HPDE6-E6E7 (cell line): ENCODE measurements around the gene CACNG1.
"Not testable (repeated sequence)": the region's sequence is repeated elsewhere in the genome, so short reads cannot be mapped to it uniquely, and the experiment has no call there.

Experiments
- DNase-seq: peaks from one replicate; pipeline ENCODE4 v3.0.0; 2011; ENCODE audit warnings: missing footprints; ENCODE audit errors: extremely low spot score

CACNG1 gene

DNA sequence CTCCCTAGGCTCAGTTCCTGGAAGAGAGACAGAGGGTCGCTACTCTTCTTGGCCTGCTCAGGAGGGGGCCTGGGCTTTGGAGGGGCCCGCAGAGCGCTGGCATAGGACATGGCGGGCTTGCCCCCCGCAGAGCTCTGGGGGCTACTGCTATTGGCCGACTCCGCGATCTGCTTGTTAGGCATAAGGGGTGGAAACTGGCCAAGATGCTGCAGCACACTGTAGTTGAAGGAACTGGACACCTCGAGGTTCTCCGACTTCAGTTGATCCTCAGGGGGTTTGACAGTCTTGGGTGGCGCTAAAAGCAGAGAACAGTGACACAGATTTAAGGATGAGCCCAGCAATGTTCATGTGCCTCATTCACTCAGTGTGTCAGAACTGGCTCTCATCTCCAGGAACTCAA, 33.9 kb downstream of the CACNG1 start:
- DNase-seq, result no peak

DNA sequence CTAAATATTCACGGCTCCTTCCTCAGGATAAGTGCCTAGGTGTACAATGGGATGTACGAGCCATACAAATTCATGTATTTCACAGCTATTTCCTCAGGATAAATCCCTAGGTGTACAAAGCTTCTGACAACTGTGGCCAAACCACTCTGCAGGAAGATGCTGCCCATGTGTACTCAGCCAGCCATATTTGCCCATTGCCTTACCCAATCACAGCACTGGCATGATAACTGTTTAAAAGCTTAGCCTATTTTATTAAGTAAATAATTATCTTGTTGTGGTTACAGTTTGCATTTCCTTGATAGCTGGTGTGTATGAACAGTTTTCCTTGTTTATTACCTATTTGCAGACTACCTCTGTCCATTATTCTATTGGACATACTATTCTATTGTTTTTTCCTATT, 35.1 kb downstream of the CACNG1 start:
- no peak for DNase-seq

DNA sequence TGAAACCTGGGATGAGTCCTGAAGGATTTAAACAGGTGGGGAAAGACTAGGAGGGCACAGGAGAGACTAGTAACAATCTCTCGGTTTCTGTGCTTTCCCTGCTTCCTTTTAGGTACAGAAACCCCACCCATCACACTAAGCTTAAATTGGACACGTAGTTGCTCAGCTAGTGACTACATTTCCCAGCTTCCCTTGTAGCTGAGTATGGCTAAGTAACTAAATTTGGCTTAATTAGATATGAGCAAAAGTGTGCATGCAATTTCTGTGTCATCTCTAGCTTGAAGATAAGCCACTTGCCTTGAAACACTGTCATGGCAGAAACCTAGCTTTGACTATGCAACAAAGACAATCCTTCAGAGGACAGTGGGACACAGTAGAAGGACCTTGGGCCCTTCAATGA, 36.5 kb downstream of the CACNG1 start:
- DNase-seq, result no peak

DNA sequence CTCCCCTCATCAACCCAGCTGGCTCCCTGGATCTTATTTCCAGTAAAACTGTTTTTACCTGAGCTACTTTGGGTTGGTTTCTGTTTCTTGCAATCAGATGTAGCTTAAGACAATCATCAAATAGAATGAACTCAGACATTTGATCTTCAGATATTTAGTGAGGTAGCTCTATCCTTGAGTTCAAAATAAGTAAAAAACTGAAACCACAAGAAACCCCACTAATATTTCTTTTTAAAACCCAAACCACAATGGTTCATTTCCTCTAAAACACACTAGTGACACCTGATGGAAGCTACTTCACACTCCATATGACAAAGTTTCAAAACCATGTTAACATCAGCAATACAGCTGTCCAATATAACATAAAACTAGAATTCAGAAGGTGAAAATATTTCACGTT, 37.8 kb downstream of the CACNG1 start:
- DNase-seq, result no peak

DNA sequence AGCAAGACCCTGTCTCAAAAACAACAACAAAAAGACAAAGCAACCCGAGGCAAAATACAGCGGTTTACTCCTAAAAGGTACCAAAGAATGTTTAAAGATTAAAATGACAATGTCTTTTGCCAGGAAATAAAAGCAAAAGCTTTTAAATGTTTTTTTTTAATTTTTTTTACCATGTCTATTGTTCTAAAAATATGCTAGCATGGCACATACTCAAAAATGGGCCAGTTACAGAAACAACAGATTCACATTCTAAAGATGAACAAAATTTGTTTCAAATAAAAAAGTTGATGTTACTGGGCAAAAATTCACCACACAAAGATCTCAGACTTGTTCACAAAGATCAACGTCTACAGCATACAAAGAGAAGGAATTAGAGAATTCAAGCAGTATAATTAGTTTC, 41.1 kb downstream of the CACNG1 start:
- no peak for DNase-seq

DNA sequence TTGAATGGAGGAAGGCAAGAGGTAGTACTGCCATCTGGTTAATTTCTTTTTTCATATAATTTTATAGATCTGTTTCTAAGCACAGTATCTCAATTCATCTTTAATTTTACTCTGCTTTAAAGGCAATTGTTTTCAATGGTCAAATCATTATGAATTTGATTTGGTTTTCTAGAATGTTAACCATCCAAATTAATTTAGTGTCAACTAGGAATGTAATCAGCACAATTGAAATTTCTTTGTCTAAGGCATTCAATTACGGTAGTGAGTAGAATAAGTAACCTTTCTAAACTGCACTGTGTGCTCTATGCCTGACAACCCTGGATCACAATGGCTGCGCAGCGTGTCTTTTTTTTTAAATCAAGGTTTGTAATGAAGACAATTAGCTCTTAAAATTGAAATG, 44.3 kb downstream of the CACNG1 start:
- DNase-seq, result no peak

DNA sequence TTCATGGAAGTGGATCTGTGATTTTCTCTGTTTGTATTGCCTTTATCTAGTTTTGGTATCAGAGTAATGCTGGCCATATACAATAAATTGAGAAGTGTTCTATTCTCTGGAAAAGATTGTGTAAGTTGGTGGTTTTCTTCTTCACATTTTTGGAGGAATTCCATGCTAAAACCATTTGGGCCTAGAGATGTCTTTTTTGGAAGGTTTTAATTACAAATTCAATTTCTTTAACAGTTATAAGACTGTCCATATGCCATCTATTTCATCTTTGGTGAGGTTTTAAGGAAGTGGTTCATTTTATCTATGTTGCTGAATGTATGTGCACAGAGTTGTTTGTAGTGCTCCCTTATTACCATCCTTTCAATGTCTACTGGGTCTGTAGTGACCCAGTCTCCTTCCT, 46.0 kb downstream of the CACNG1 start:
- no peak for DNase-seq

DNA sequence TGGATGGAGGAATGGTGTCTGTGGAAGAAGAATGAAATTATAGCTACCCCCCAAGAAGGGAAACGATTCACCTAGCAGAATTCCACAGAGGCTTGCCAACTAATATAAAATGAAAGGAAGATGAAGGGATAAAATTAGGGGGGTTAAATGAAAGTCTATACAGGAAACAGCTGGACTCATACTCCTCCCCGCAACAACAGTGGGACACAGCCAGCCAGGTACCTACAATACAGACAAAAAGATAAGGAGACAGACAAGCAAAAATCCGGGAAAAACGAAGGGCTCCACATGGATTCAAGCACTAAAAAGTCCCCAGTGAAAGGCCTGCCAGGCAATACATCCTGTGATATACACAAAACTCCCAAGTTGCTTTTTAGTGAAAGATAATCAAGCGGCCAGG, 47.9 kb downstream of the CACNG1 start:
- DNase-seq, result no peak

DNA sequence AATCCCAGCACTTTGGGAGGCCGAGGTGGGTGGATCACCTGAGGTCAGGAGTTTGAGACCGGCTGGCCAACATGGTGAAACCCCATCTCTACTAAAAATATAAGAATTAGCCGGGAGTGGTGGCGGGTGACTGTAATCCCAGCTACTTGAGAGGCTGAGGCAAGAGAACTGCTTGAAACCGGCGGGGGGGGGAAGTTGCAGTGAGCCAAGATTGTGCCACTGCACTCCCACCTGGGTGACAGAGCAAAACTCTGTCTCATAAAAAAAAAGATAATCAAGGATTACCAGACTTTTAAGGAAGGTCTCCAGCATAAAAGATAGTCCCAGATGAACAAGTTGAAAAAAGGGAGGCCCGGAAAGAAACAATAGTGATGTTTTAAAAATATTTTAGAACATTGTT, 48.4 kb downstream of the CACNG1 start:
- not testable (repeated sequence) for DNase-seq

DNA sequence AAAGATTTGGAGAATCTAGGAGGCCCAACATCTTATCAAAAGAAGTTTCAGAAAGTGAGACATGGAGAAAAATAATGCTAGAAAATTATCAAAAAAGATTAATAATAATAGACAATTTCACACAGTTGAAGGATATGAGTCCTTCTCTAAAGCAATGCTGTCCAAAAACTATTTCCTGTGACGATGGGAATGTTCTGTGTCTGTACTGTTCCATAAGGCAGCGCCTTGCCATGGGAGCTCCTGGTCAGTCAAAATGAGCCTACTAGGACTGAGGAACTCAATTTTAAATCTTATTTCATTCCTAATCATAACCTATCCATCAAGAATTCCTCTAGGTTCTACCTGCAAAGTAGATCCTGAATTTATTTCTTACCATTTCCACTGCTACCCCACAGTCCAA, 49.0 kb downstream of the CACNG1 start:
- no peak for DNase-seq

DNA sequence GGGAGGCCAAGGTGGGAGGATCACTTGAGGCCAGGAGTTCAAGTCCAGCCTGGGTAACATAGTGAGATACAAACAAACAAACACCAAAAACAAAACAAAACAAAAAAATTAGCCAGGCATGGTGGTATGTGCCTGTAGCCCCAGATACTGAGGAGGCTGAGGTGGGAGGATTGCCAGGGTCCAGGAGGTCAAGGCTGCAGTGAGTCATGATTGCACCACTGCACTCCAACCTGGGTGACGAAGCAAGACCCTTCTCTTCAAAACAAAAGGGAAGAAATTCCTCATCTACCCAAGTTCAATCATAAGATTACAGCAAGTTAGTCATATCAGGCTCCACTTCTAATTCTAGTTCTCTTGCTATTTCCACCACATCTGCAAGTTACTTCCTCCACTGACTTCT, 50.9 kb downstream of the CACNG1 start:
- DNase-seq, result not testable (repeated sequence)

DNA sequence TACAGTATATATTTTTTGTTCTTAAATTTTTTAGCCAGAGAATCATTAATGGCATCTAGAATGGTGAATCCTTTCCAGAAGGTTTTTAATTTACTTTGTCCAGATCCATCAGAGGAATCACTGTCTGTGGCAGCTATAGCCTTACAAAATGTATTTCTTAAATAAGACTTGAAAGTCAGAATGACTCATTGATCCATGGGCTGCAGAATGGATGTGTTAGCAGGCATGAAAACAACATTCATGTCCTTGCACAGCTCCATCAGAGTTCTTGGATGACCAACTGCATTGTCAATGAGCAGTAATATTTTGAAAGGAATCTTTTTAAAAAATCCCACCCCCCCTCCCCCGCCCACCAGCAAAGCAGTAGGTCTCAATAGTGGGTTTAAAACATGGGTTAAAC, 51.4 kb downstream of the CACNG1 start:
- DNase-seq, result no peak

DNA sequence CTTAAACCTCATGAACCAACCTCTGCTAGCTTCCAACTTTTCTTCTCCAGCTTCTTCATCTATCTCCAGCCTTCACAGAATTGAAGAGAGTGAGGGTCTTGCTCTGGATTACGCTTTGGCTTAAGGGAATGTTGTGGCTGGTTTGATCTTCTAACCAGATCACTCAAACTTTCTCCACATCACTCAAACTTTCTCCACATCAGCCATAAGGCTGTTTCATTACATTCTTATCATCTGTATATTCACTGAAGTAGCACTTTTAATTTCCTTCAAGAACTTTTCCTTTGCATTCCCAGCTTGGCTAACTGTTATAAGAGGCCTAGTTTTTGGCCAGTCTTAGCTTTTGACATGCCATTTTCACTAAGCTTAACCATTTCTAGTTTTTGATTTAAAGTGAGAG, 52.3 kb downstream of the CACNG1 start:
- no peak for DNase-seq

DNA sequence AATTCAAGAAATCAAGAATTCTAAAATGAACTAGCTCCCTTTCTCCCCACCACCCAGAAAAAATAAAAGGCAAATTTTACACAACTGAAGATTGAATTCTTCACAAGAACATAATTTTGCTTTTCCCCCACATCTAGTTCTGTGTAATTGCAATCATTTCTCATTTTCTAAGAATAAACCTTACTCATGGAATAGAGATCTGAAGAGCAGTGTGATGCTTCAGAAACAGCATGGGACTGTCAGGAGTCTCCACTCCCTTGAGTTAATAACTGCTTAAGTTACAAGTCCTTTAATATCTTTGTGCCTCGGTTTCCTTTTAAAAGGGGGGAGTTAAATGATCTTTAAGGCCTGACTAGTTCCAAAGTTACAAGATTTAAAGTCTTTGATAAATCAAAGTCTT, 53.7 kb downstream of the CACNG1 start:
- DNase-seq, result no peak

DNA sequence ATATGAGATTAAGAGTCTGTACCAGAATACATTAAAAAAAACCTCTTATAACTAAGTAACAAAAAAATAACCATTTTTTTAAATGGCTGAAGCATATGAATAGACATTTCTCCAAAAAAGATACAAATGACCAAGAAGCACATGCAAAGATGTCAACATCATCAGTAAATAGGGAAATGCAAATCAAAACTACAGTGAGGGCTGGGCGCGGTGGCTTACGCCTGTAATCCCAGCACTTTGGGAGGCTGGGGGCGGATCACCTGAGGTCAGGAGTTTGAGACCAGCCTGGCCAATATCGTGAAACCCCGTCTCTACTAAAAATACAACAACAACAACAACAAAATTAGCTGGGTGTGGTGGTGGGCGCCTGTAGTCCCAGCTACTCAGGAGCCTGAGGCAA, 60.3 kb downstream of the CACNG1 start:
- not testable (repeated sequence) for DNase-seq

DNA sequence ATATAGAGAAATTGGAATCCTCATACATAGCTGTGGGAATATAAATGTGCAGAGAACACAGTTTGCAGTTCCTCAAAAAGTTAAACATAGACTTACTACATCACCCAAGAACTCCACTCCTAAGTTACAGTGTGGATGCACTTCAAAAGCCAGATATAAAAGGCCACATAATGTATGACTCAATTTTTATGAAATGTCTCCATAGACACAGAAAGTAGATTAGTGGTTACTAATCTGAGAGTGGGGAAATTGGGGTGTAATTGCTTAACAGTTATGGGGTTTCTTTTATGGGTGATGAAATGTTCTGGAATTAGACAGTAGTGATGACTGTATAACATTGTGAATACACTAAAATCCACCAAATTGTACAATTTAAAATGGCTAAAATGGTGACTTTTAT, 60.9 kb downstream of the CACNG1 start:
- DNase-seq, result no peak
